HT1080 (cell line): Measurements from ENCODE around the gene CDKAL1. TPM values are rescaled to one million over a fixed set of nuclear protein-coding genes. Genes with fewer than 3 reads are reported as not detected.

Experiments
- DNase-seq: peaks from one replicate; pipeline ENCODE4 v3.0.0-alpha.2; 2015; ENCODE audit warnings: low read depth
- small RNA-seq: library from RNA; depleted of rRNA; stranded (forward); fragments of <200 nt; gene quantifications from one replicate; pipeline ENCODE3, GENCODE V24; 2014
- total RNA-seq: library from RNA; depleted of rRNA; stranded (reverse); fragments of >200 nt; shearing (Covaris generic); gene quantifications from 2 replicates; pipeline ENCODE4 v1.2.3, GENCODE V29; 2014; rRNA removed

Gene CDKAL1
- total RNA-seq, 1 experiment from 2014 or later = 13.5 TPM

DNA sequence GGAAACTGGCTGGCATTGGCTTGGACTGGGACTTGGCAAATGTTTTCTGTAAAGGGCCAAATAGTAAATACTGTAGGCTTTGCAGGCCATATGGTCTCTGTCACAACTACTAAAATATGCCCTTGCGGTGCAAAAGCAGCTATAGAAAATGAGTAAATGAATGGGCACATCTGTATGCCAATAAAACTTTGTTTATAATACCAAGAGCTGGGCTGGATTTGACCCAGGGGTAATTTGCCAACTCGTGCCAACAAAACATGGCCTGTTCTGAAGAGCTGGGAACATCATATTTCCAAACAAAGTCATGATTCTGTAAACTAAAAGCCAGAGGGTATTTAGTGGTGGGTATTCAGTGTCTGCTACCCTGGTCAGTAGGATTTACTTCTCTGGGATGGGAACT lies 739.2 kb downstream of the CDKAL1 start:
- no peak for DNase-seq

DNA sequence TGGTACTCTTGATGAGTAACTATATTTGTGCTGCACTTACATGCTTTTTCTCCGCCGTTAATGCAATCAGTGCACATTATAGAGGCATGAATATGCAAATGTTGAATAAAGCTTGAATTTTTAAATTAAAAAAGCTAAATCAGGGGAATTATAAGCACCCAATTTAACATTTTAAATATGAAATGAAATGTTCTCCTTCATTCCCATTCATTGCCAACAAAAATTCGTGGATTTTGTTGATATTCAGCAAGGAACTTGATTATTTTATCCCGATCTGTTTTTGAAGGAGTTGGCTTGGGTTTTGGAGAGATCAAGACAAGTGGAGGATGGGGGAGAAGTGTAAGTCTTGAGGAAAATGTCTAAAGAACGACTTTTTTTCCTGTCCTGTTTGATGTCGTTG lies 740.6 kb downstream of the CDKAL1 start:
- DNase-seq = no peak

DNA sequence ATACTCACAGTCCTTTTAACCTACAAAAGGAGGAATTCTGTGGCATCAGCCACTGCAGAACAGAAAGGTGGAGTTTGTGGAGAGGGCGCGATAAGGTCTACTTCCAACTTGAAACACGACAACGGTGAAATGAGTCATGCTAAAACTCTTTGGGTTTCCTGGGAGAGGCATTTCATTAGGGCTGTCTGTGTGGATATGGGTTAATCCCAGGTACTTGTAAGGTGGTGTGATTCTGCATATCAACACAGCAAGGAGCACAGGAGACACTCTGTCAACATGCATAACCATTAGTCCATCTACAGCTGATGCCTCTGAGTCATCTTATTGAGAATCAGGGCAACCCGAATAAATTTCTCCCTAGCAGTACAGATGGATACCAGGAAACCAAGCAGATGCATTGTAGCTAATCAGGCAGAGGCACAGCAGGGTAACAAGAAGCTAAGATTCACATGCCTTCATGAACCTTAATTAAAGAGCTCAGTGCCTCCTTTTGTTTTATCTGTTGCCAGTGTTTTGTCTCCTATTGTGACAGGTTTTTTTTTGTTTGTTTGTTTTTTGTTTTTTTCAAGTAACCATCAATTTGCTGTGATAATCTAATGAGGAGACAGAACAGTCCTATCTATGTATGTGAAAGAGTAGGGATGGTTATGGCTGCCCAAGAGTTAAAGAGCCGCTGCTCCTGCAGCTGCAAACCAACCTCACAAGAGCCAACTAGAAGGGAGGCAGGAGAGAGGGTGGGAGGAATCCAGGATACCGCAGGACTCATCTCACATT lies 743.5 kb downstream of the CDKAL1 start:
- DNase-seq = peak; percentile 8

DNA sequence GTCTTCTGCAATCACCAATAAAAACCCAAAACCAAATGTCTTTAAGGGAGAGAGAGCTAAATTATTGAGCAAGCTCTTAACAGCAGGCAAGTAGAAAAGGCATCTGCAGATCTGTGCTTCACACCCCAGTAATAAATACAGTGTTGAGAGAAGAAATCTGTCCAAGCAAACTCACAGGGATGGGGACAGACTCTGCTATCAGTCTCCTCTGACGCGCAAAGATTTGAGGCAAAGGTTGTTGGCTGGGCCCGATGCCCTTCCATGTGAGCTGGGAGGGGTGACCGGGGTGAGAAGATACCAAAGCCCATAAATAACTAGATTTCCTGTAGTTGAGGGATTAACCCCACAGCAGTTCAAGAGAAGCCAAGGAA lies 744.1 kb downstream of the CDKAL1 start:
- no peak for DNase-seq

DNA sequence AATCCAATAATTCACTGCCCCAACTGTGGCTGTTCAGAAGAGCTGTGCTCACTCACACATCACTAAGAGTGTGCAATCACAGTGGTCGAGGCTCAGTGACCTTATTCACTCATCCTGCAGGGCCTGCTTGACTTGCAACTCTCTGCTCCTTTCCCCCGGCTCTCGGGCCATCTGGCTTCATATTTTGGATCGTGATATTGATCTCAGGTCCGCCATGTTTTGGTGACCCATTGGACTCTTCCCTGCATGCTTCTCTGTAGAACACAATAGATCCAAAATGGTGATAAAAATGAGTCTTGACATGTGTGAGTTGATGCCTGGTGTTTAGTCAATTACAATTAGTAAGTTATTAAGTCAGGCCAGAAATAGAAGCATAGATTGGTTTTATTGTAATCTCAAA lies 745.4 kb downstream of the CDKAL1 start:
- DNase-seq = no peak

DNA sequence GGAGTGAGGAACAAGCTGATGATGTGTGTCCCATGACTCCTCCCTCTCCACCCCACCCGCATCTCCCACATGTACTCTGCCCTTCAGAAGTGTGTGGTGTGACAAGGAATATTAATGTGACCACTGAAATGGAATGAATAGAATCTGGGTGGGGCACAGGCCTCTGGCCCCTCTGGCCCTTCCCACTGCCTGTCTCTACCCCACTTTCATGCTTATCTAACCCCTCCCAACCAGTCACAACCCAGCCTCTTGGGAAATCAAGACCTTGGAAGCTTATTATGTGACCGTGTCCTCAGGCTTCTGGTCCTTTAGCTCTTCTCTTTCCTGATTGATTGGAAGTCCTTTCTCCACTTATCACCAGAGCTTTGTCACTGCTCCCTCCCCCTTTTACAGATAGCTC lies 747.1 kb downstream of the CDKAL1 start:
- DNase-seq = no peak

Small RNAs within 50 kb of the gene (small RNA-seq; reads per million reads assigned to genes)
- gene RF00019 = not detected
- gene RNU6-150P = not detected

Other genes starting within 250 kb of the CDKAL1 start
- 5.5 and 6.7 TPM in 2 replicates for gene E2F3, start 132.6 kb upstream of the CDKAL1 start, total RNA-seq